HTR-8/SVneo (cell line): Measurements from ENCODE around the gene GNAZ.

Experiments used
- DNase-seq: peaks from one replicate; pipeline ENCODE4 v3.0.0; 2011; ENCODE audit warnings: low spot score, mixed read lengths; ENCODE audit not compliant: insufficient read length
- FAIRE-seq: peaks from 2 replicates; lab custom pipeline; 2011; peaks lifted over from hg19 to GRCh38; lab: Jason Lieb, UNC

GNAZ gene

GRCh38 chr22:23075050-23075449 lies 4.7 kb downstream of the GNAZ start:
- DNase-seq (no peak), FAIRE-seq (no peak)

GRCh38 chr22:23075525-23076216 lies 5.4 kb downstream of the GNAZ start:
- no peak for FAIRE-seq

GRCh38 chr22:23076896-23077572 lies 6.7 kb downstream of the GNAZ start:
- DNase-seq (no peak), FAIRE-seq (no peak)

More at GRCh38 chr22:23075525-23076216, 5.4 kb downstream of the GNAZ start:
- DNase-seq = no peak

GRCh38 chr22:23077627-23078461 lies 7.5 kb downstream of the GNAZ start:
- DNase-seq (no peak), FAIRE-seq (no peak)

- FAIRE-seq = no peak
Measured at GRCh38 chr22:23078462-23078787, 8.1 kb downstream of the GNAZ start.

GRCh38 chr22:23079240-23079768 lies 9.0 kb downstream of the GNAZ start:
- FAIRE-seq (no peak), DNase-seq (no peak)

More at GRCh38 chr22:23078462-23078787, 8.1 kb downstream of the GNAZ start:
- DNase-seq = no peak

- DNase-seq (no peak), FAIRE-seq (no peak)
Measured at GRCh38 chr22:23079814-23080521, 9.6 kb downstream of the GNAZ start.

- no peak for DNase-seq
- no peak for FAIRE-seq
Measured at GRCh38 chr22:23080613-23081290, 10.4 kb downstream of the GNAZ start.

GRCh38 chr22:23082534-23083314 lies 12.4 kb downstream of the GNAZ start:
- DNase-seq = no peak
- FAIRE-seq = no peak

- FAIRE-seq (no peak), DNase-seq (no peak)
Measured at GRCh38 chr22:23083315-23084021, 13.1 kb downstream of the GNAZ start.

GRCh38 chr22:23084453-23085350 lies 14.4 kb downstream of the GNAZ start:
- DNase-seq (no peak), FAIRE-seq (no peak)

- no peak for FAIRE-seq
- DNase-seq = no peak
Measured at GRCh38 chr22:23085351-23085671, 15.0 kb downstream of the GNAZ start.

- FAIRE-seq = no peak
Measured at GRCh38 chr22:23085785-23086184, 15.5 kb downstream of the GNAZ start.

GRCh38 chr22:23086263-23086662 lies 15.9 kb downstream of the GNAZ start:
- FAIRE-seq = no peak

More at GRCh38 chr22:23085785-23086184, 15.5 kb downstream of the GNAZ start:
- no peak for DNase-seq

GRCh38 chr22:23086787-23087186 lies 16.5 kb downstream of the GNAZ start:
- FAIRE-seq (no peak), DNase-seq (no peak)

More at GRCh38 chr22:23086263-23086662, 15.9 kb downstream of the GNAZ start:
- no peak for DNase-seq

- FAIRE-seq (no peak), DNase-seq (no peak)
Measured at GRCh38 chr22:23088199-23088604, 17.9 kb downstream of the GNAZ start.

GRCh38 chr22:23089010-23089409 lies 18.7 kb downstream of the GNAZ start:
- no peak for FAIRE-seq
- DNase-seq = no peak
